ENCODE measurements around the gene C21orf91.
"Not testable (repeated sequence)": the region's sequence is repeated elsewhere in the genome, so short reads cannot be mapped to it uniquely, and the experiment has no call there.

C21orf91 gene

GRCh38 chr21:17779496-17779895, 39.7 kb downstream of the C21orf91 start:
- DNase-seq (ENCODE audit: low read depth in 2 of 2) = no peak

DNA sequence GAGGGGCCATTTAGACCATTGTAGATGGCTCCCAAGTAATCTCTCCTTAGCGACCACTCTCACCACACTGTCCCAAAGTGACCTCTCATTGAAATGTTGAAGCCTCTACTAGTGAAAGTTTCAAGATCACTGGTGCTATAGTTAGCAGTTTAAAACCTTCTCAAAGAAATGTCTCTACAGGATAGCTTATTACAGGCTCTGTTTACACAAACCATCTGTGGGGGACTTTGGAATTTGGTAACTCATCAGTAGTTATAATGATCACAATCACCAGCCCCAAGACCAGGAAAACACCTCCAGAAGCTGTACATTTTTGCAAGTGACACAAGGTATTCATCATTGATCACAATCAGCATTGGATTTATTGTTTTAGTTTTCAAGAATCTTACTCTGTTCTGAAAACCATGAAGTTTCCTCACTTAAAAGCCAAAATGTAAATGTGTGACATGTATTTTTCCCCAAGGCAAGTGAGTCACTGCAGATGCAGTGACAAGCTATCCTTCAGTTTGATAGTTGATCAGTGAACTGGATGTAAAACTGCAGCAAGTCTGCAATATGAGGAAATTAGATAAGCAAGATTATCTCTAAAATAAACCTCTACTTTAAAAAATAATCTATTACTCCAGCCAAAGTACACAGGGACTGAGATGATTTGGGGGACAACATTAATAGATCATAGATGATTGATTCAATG, 41.9 kb downstream of the C21orf91 start:
- DNase-seq (ENCODE audit: low read depth in 2 of 2) = no peak

DNA sequence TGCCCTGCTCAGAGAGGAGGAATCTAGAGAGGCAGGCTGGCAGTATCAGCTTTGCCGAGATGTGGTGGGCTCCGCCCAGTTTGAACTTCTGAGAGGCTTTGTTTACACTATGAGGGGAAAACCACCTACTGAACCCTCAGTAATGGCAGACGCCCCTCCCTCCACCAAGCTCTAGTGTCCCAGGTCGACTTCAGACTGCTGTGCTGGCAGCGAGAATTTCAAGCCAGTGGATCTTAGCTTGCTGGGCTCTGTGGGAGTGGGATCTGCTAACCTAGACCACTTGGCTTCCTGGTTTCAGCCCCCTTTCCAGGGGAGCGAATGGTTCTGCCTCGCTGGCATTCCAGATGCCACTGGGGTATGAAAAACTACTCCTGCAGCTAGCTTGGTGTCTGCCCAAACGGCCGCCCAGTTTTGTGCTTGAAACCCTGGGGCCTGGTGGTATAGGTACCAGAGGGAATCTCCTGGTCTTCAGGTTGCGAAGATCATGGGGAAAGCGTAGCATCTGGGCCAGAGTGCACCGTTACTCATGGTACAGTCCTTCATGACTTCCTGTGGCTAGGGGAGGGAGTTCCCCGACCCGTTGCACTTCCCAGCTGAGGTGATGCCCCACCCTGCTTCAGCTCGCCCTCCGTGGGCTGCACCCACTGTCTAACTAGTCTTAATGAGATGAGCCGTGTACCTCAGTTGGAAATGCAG, 43.6 kb downstream of the C21orf91 start:
- peak; percentile 21 to 25 for DNase-seq (ENCODE audit: low read depth in 2 of 2)

- DNase-seq (ENCODE audit: low read depth in 2 of 2) = not testable (repeated sequence)
These were observed 44.1 kb downstream of the C21orf91 start for GRCh38 chr21:17775021-17775420.

DNA sequence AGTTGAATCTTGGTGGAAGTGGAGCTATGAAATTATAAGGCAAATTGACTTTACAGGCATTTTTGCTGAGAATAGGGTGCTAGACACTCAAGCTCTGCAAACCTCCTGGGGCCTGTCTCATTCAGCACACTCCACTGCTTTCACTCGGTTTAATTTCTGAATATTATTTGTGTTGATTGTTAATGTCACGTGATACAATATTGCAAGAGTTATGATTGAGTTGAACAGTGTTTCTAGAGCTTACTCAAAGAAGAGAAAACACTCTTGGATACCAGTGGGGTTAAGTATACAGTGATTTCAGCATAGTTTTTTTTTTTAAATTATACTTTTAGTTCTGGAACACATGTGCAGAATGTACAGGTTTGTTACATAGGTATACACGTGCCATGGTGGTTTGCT, 49.7 kb downstream of the C21orf91 start:
- DNase-seq (ENCODE audit: low read depth in 2 of 2) = no peak

DNA sequence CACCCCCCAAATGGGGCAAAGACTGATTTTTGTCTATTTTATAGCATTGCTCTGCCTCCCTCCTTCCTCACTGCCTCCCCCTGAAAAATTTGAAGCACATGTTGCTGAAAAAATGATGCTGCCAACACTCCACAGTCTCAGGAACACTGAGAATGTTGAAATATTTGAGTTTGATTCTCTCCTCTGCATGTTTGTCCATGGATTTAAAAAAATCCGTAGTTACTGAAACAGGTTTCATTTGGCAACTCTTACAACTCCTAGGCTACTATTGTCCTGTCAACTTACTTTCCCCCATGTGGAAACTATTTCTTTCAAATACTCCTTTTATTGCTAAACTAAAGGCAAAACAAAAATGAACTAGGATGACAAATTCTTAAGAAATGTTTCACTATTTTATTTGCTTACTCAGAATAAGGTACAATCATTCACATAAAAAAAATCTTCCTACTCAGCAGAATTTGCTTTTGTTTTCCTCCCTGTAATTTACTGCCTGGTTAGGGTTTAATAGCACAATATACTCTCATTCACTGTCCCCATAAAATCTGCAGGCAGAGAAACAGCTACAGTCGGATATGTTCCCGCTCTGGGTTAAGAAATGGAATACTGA, 50.2 kb downstream of the C21orf91 start:
- DNase-seq (ENCODE audit: low read depth in 2 of 2) = no peak

- DNase-seq (ENCODE audit: low read depth in 2 of 2) = no peak
These were observed 53.9 kb downstream of the C21orf91 start for GRCh38 chr21:17765207-17765606.

DNA sequence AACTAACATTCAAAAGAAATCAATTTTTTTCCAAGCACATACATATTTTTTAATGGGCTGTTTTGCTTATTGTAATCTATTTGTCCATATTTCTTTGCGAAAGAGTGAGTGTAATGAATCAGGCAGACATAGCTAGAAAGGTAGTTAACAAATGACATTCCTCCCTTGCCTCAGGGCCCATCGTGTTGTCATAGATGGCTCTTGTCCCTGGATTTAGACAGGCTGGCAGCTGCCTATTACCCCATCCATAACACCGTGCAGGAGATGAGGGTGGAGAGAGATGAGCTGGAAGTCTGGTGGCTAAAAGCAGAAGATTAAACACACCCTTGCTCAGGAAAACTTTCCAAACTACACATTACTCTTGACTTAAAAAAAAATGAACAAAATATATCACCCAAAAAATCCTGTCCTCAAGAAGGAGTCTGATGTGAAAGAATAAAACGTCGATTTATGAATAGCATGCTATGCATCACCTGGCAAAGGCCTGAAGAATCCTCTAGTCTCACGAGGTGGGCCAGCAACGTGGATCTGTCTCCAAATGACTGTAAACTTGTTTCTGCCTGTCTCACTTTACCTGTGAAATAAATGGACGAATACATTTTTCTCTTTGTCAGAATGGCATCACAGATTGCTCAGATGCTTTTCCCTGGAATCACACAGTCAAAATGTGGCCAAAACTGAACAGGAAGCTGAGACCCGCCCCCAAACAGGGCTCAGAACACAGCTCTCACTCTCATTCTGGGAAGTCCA, 55.7 kb downstream of the C21orf91 start:
- no peak for DNase-seq (ENCODE audit: low read depth in 2 of 2)

DNA sequence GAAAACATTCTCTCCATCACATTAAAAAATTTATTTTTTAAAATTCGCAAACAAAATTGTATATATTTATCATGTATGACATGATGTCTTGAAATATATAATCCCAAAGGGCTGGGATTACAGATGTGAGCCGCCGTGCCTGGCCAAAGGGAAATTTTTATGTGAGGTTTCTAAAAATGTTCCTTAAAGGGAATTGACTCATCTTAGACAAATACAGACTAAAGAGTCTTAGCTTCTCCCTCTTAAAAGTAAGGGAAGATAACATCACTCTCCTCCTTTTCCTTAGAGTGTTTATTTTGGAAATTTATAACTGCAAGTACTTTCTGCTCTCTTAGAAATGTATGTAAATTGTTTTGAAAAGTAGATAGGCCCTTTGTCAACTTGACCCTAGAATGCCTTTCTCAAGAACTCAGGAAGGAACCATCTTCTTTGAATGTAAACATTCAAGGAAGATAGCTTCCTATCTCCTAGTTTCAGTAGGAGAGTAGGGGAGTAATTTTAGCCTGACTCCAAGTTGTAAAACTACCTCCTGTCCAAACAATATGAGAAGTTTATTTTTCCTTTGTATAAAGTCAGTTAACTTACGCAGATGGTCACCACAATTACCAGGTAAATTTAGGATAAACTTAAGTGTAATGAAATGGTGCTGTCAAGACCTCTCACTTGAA, 59.5 kb downstream of the C21orf91 start:
- DNase-seq (ENCODE audit: low read depth in 2 of 2) = no peak

GRCh38 chr21:17758683-17759082, 60.5 kb downstream of the C21orf91 start:
- DNase-seq (ENCODE audit: low read depth in 2 of 2) = no peak

GRCh38 chr21:17757671-17758070, 61.5 kb downstream of the C21orf91 start:
- no peak for DNase-seq (ENCODE audit: low read depth in 2 of 2)

DNA sequence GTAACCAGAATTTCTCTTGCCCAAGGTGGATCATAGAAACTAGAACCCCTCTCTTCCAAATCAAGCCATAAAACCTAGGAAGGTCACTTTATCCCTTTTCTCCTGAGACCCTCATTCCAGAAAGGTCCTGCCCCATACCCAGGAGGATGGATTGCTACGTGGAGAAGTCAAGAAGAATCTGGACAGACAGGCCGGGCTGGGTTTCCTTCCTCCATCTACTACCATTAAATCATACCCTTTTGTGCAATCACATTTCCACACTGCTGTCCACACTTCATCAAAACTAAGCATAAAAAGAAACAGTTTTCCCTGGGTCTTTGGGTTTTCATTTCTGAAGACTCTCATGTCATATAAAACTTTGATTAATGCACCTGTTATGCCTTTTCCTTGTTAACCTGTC, 65.4 kb downstream of the C21orf91 start:
- no peak for DNase-seq (ENCODE audit: low read depth in 2 of 2)

DNA sequence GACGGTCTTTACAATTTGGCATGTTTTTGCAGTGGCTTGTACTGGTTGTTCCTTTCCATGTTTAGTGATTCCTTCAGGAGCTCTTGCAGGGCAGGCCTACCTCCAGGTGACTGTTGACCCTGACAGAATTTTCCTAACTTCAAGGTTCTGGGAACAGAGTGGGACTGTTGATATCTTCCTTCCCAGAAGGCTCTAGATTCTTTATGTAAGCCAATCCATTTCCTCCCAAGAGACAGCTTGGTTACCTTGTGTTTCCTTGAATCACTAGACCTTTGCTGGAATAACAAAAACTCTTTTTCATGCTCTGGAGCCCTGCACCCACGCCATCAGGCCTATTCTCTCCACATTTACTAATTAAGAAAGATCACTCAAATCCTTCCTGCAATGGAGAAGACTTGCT, 67.0 kb downstream of the C21orf91 start:
- DNase-seq (ENCODE audit: low read depth in 2 of 2) = no peak

DNA sequence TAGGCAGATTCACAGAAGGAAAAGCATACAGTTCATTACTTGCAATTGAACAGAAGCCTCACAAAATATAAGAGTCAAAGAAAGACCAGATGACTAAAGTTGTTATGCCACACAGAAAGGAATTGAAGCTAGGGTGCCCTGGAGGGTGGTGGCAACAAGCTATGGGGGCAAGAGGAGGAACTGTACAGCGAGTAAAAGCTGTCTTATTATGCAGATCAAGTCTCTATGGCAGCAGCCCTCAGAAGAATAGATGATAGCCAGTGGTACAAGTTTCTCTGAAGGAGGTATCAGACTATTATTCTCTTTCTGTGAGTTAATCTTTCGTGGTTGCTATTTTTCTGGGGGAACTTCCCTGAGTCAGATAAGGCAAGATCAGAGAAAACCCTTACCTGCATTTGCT, 72.2 kb downstream of the C21orf91 start:
- no peak for DNase-seq (ENCODE audit: low read depth in 2 of 2)

DNA sequence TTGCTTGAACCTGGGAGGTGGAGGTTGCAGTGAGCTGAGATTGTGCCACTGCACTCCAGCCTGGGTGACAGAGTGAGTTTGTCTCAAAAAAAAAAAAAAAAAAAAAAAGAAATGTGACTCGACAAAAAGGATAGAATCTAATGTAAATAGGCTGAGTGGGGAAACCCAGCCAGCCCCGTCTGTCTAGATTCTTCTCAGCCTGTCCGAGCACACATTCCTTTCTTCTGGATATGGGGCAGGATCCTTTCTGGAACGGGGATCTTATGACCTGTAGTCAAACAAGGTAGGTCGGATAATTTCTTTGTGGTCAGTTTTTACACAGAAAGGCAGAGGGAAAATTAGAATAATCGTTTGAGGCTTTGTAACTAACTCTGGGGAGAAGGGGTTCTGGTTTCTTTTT, 74.1 kb downstream of the C21orf91 start:
- no peak for DNase-seq (ENCODE audit: low read depth in 2 of 2)

DNA sequence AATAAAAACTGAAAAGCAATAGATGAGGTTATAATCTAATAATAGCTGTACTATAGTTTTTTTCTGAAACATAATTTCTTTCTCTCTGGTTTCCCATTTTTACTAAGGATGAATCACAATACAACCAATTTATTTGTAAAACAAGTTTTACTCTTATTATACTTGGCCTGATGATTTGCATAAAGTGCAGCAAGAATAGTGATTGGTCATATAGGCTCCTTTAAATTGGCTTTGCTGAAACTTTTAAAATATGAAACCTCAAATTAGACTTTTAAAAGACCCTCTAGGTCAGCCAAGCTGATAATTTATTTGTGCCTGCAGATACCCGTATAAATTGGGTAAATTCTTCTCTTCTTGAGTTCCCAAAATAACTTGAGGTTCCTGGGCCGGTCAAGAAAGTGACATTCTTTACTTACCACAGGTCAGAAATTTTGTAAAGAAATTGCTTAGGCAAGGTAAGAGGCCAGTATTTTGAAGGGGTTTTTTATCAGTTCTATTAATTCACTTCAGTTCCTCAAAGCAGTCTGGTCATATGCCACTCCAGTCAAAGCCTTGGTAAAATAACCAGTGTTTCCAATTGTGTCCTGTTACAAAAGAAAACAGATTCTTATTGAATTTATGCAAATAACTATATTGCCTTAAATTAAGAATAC, 76.1 kb downstream of the C21orf91 start:
- no peak for DNase-seq (ENCODE audit: low read depth in 2 of 2)

GRCh38 chr21:17742181-17742580, 77.0 kb downstream of the C21orf91 start:
- DNase-seq (ENCODE audit: low read depth in 2 of 2) = no peak

Data from stimulated activated CD8-positive, alpha-beta memory T cell treated with anti-CD3 and anti-CD28 coated beads, Interleukin-7, amount 100 ng/mL, for 1 hour (primary cell).